ENCODE results near the gene WNT3.

WNT3 gene

GRCh38 chr17:46792071-46792470 is 26.4 kb downstream of the WNT3 start:
- Histone ChIP-seq H3K36me3 (ENCODE audit: control insufficient read depth, low read depth, low read length) (no peaks in the 10 kb centered on the region), H3K27ac (ENCODE audit: low read length) (no peak overlapping the region), H3K9me3 (ENCODE audit: control insufficient read depth, low read depth, low read length) (no peaks in the 10 kb centered on the region), H3K27me3 (ENCODE audit: control insufficient read depth, insufficient read depth, low read length) (peaks cover 34% of the 10 kb centered on the region), H3K4me3 (ENCODE audit: low read length) (no peak overlapping the region), H3K4me1 (ENCODE audit: control insufficient read depth, low read depth, low read length) (no peaks in the 10 kb centered on the region), H3K9ac (ENCODE audit: low read length) (no peak overlapping the region)

- Histone ChIP-seq H3K9ac (ENCODE audit: low read length) (no peak overlapping the region), H3K4me3 (ENCODE audit: low read length) (no peak overlapping the region), H3K36me3 (ENCODE audit: control insufficient read depth, low read depth, low read length) (no peaks in the 10 kb centered on the region), H3K27me3 (ENCODE audit: control insufficient read depth, insufficient read depth, low read length) (peaks cover 34% of the 10 kb centered on the region), H3K4me1 (ENCODE audit: control insufficient read depth, low read depth, low read length) (no peaks in the 10 kb centered on the region), H3K27ac (ENCODE audit: low read length) (no peak overlapping the region), H3K9me3 (ENCODE audit: control insufficient read depth, low read depth, low read length) (no peaks in the 10 kb centered on the region)
These were observed 27.0 kb downstream of the WNT3 start for GRCh38 chr17:46791531-46791930.

GRCh38 chr17:46790216-46790615 is 28.3 kb downstream of the WNT3 start:
- Histone ChIP-seq H3K9me3 (ENCODE audit: control insufficient read depth, low read depth, low read length) (no peaks in the 10 kb centered on the region), H3K36me3 (ENCODE audit: control insufficient read depth, low read depth, low read length) (no peaks in the 10 kb centered on the region), H3K9ac (ENCODE audit: low read length) (no peak overlapping the region), H3K27ac (ENCODE audit: low read length) (no peak overlapping the region), H3K4me1 (ENCODE audit: control insufficient read depth, low read depth, low read length) (no peaks in the 10 kb centered on the region), H3K4me3 (ENCODE audit: low read length) (no peak overlapping the region), H3K27me3 (ENCODE audit: control insufficient read depth, insufficient read depth, low read length) (peaks cover 34% of the 10 kb centered on the region)

- Histone ChIP-seq H3K27me3 (ENCODE audit: control insufficient read depth, insufficient read depth, low read length) (peaks cover 34% of the 10 kb centered on the region), H3K4me3 (ENCODE audit: low read length) (no peak overlapping the region), H3K36me3 (ENCODE audit: control insufficient read depth, low read depth, low read length) (no peaks in the 10 kb centered on the region), H3K9me3 (ENCODE audit: control insufficient read depth, low read depth, low read length) (no peaks in the 10 kb centered on the region), H3K9ac (ENCODE audit: low read length) (no peak overlapping the region), H3K27ac (ENCODE audit: low read length) (no peak overlapping the region), H3K4me1 (ENCODE audit: control insufficient read depth, low read depth, low read length) (no peaks in the 10 kb centered on the region)
These were observed 28.9 kb downstream of the WNT3 start for GRCh38 chr17:46789610-46790009.

GRCh38 chr17:46788796-46789195 is 29.7 kb downstream of the WNT3 start:
- peaks cover 34% of the 10 kb centered on the region for H3K27me3 ChIP-seq (ENCODE audit: control insufficient read depth, insufficient read depth, low read length)
- no peak overlapping the region for H3K9ac ChIP-seq (ENCODE audit: low read length)
- no peak overlapping the region for H3K27ac ChIP-seq (ENCODE audit: low read length)
- no peaks in the 10 kb centered on the region for H3K9me3 ChIP-seq (ENCODE audit: control insufficient read depth, low read depth, low read length)
- H3K4me3 ChIP-seq (ENCODE audit: low read length), result no peak overlapping the region
- H3K4me1 ChIP-seq (ENCODE audit: control insufficient read depth, low read depth, low read length), result no peaks in the 10 kb centered on the region
- H3K36me3 ChIP-seq (ENCODE audit: control insufficient read depth, low read depth, low read length), result no peaks in the 10 kb centered on the region

- H3K4me3 ChIP-seq (ENCODE audit: low read length), result no peak overlapping the region
- peaks cover 34% of the 10 kb centered on the region for H3K27me3 ChIP-seq (ENCODE audit: control insufficient read depth, insufficient read depth, low read length)
- no peaks in the 10 kb centered on the region for H3K9me3 ChIP-seq (ENCODE audit: control insufficient read depth, low read depth, low read length)
These were observed 30.2 kb downstream of the WNT3 start for GRCh38 chr17:46788300-46788699.

GRCh38 chr17:46787478-46787877 is 31.0 kb downstream of the WNT3 start:
- no peak overlapping the region for H3K4me3 ChIP-seq (ENCODE audit: low read length)
- peaks cover 41% of the 10 kb centered on the region for H3K27me3 ChIP-seq (ENCODE audit: control insufficient read depth, insufficient read depth, low read length)
- H3K36me3 ChIP-seq (ENCODE audit: control insufficient read depth, low read depth, low read length), result no peaks in the 10 kb centered on the region
- H3K9ac ChIP-seq (ENCODE audit: low read length), result no peak overlapping the region
- H3K4me1 ChIP-seq (ENCODE audit: control insufficient read depth, low read depth, low read length), result no peaks in the 10 kb centered on the region
- no peaks in the 10 kb centered on the region for H3K9me3 ChIP-seq (ENCODE audit: control insufficient read depth, low read depth, low read length)
- H3K27ac ChIP-seq (ENCODE audit: low read length), result no peak overlapping the region

More at GRCh38 chr17:46788300-46788699, 30.2 kb downstream of the WNT3 start:
- no peak overlapping the region for H3K9ac ChIP-seq (ENCODE audit: low read length)
- no peaks in the 10 kb centered on the region for H3K4me1 ChIP-seq (ENCODE audit: control insufficient read depth, low read depth, low read length)
- H3K27ac ChIP-seq (ENCODE audit: low read length), result no peak overlapping the region
- H3K36me3 ChIP-seq (ENCODE audit: control insufficient read depth, low read depth, low read length), result no peaks in the 10 kb centered on the region

GRCh38 chr17:46785696-46786095 is 32.8 kb downstream of the WNT3 start:
- Histone ChIP-seq H3K27ac (ENCODE audit: low read length) (no peak overlapping the region), H3K9ac (ENCODE audit: low read length) (no peak overlapping the region), H3K4me1 (ENCODE audit: control insufficient read depth, low read depth, low read length) (no peaks in the 10 kb centered on the region), H3K27me3 (ENCODE audit: control insufficient read depth, insufficient read depth, low read length) (peaks cover 31% of the 10 kb centered on the region), H3K9me3 (ENCODE audit: control insufficient read depth, low read depth, low read length) (no peaks in the 10 kb centered on the region), H3K36me3 (ENCODE audit: control insufficient read depth, low read depth, low read length) (no peaks in the 10 kb centered on the region), H3K4me3 (ENCODE audit: low read length) (no peak overlapping the region)

- no peak overlapping the region for H3K4me3 ChIP-seq (ENCODE audit: low read length)
- H3K4me1 ChIP-seq (ENCODE audit: control insufficient read depth, low read depth, low read length), result no peaks in the 10 kb centered on the region
- no peak overlapping the region for H3K9ac ChIP-seq (ENCODE audit: low read length)
- no peaks in the 10 kb centered on the region for H3K9me3 ChIP-seq (ENCODE audit: control insufficient read depth, low read depth, low read length)
- H3K36me3 ChIP-seq (ENCODE audit: control insufficient read depth, low read depth, low read length), result no peaks in the 10 kb centered on the region
- no peak overlapping the region for H3K27ac ChIP-seq (ENCODE audit: low read length)
- peaks cover 29% of the 10 kb centered on the region for H3K27me3 ChIP-seq (ENCODE audit: control insufficient read depth, insufficient read depth, low read length)
These were observed 35.4 kb downstream of the WNT3 start for GRCh38 chr17:46783031-46783593.

GRCh38 chr17:46782250-46782953 is 36.1 kb downstream of the WNT3 start:
- Histone ChIP-seq H3K9me3 (ENCODE audit: control insufficient read depth, low read depth, low read length) (no peaks in the 10 kb centered on the region), H3K9ac (ENCODE audit: low read length) (no peak overlapping the region), H3K4me1 (ENCODE audit: control insufficient read depth, low read depth, low read length) (no peaks in the 10 kb centered on the region), H3K27ac (ENCODE audit: low read length) (no peak overlapping the region), H3K36me3 (ENCODE audit: control insufficient read depth, low read depth, low read length) (no peaks in the 10 kb centered on the region), H3K4me3 (ENCODE audit: low read length) (no peak overlapping the region), H3K27me3 (ENCODE audit: control insufficient read depth, insufficient read depth, low read length) (peaks cover 36% of the 10 kb centered on the region)

- H3K27me3 ChIP-seq (ENCODE audit: control insufficient read depth, insufficient read depth, low read length), result peaks cover 57% of the 10 kb centered on the region
- no peaks in the 10 kb centered on the region for H3K36me3 ChIP-seq (ENCODE audit: control insufficient read depth, low read depth, low read length)
- H3K27ac ChIP-seq (ENCODE audit: low read length), result no peak overlapping the region
- no peak overlapping the region for H3K9ac ChIP-seq (ENCODE audit: low read length)
- H3K4me1 ChIP-seq (ENCODE audit: control insufficient read depth, low read depth, low read length), result no peaks in the 10 kb centered on the region
- no peak overlapping the region for H3K4me3 ChIP-seq (ENCODE audit: low read length)
- H3K9me3 ChIP-seq (ENCODE audit: control insufficient read depth, low read depth, low read length), result no peaks in the 10 kb centered on the region
These were observed 38.5 kb downstream of the WNT3 start for GRCh38 chr17:46780003-46780373.

All from iPS-18a (cell line).